ENCODE measurements around the gene GGACT. TPM values are rescaled to one million over a fixed set of nuclear protein-coding genes. Genes with fewer than 3 reads are reported as not detected.
A peak's percentile ranks its signal among the peaks of the same experiment; 100 is the strongest.

GGACT gene
- total RNA-seq, 1 donor from 2014 or later = 4.7 TPM

GRCh38 chr13:100634696-100635095, 46.1 kb upstream of the GGACT start:
- TF ChIP-seq POLR2A (IDR thresholded peaks at IDR 0.05) (no peak), POLR2AphosphoS5 (IDR thresholded peaks at IDR 0.05; ENCODE audit: insufficient read depth in 1 of 2, low read depth in 1 of 2) (no peak)
- TF ChIP-seq, protein P1, sequence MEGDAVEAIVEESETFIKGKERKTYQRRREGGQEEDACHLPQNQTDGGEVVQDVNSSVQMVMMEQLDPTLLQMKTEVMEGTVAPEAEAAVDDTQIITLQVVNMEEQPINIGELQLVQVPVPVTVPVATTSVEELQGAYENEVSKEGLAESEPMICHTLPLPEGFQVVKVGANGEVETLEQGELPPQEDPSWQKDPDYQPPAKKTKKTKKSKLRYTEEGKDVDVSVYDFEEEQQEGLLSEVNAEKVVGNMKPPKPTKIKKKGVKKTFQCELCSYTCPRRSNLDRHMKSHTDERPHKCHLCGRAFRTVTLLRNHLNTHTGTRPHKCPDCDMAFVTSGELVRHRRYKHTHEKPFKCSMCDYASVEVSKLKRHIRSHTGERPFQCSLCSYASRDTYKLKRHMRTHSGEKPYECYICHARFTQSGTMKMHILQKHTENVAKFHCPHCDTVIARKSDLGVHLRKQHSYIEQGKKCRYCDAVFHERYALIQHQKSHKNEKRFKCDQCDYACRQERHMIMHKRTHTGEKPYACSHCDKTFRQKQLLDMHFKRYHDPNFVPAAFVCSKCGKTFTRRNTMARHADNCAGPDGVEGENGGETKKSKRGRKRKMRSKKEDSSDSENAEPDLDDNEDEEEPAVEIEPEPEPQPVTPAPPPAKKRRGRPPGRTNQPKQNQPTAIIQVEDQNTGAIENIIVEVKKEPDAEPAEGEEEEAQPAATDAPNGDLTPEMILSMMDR (IDR thresholded peaks at IDR 0.05) = no peak
- Histone ChIP-seq H3K4me3 (no peak overlapping the region), H3K27me3 (no peaks in the 10 kb centered on the region), H3K27ac (no peak overlapping the region), H3K9me3 (no peaks in the 10 kb centered on the region), H3K4me1 (no peaks in the 10 kb centered on the region), H3K36me3 (peaks cover 0 to 35% of the 10 kb centered on the region in 2 donors)
- intact Hi-C loops (cut with DNase I) = no loop called here
- DNase-seq (ENCODE audit: extremely low spot score in 2 of 2) = no peak

DNA sequence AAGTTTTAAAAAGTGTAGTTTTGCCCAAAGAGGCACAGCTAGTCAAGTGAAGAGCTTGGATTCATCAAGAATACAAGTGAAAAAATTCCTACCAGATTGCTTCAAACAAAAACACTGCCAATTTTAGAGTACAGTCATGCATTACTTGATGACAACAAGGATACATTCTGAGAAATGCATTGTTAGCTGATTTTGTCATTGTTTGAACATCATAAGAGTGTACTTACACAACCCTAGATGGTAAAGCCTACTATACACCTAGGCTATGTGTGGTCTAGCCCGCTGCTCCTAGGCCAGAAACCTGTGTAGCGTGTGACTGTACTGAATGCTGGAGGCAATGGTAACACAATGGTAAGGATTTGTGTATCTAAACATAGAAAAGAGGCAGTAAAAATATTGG, 44.9 kb upstream of the GGACT start:
- Histone ChIP-seq H3K27ac (no peak overlapping the region), H3K27me3 (no peaks in the 10 kb centered on the region), H3K4me1 (no peaks in the 10 kb centered on the region), H3K4me3 (no peak overlapping the region), H3K9me3 (no peaks in the 10 kb centered on the region), H3K36me3 (peaks cover 0 to 30% of the 10 kb centered on the region in 2 donors)
- DNase-seq (ENCODE audit: extremely low spot score in 2 of 2) = no peak
- intact Hi-C loops (cut with DNase I) = no loop called here
- TF ChIP-seq, protein P1 (IDR thresholded peaks at IDR 0.05) = no peak
- peak in 1 of 2 donors; percentile 33 for TF ChIP-seq POLR2AphosphoS5 (IDR thresholded peaks at IDR 0.05; ENCODE audit: insufficient read depth in 1 of 2, low read depth in 1 of 2)

DNA sequence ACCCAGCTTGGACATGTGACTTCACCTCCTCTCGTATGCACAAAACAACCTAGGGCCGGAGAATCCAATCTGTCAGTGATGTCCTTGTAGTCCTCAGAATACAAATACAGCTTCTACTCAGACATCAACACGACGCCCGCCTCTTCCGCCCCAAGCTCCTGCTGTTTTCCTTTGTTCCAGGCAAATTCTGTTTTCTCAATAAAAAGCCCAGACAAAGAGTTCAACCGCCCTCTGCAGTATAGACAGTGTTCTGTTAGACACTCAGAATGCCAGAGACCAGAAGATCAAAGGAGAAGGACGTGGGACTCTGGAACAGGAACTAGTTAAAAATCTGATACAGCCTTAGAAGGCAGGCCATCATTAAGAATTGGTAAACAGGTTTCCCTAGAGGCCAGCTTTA, 42.0 kb upstream of the GGACT start:
- H3K36me3 ChIP-seq = peaks cover 0 to 21% of the 10 kb centered on the region in 2 donors
- no peak for TF ChIP-seq POLR2A (IDR thresholded peaks at IDR 0.05)
- TF ChIP-seq POLR2AphosphoS5 (IDR thresholded peaks at IDR 0.05; ENCODE audit: insufficient read depth in 1 of 2, low read depth in 1 of 2) = no peak
- TF ChIP-seq, protein P1 (IDR thresholded peaks at IDR 0.05) = no peak
- intact Hi-C loops (cut with DNase I) = no loop called here

GRCh38 chr13:100627120-100627519, 38.5 kb upstream of the GGACT start:
- intact Hi-C loops (cut with DNase I) = no loop called here
- Histone ChIP-seq H3K9me3 (no peaks in the 10 kb centered on the region), H3K4me1 (no peaks in the 10 kb centered on the region), H3K36me3 (peaks cover 0 to 15% of the 10 kb centered on the region in 2 donors), H3K27ac (no peak overlapping the region), H3K4me3 (no peak overlapping the region), H3K27me3 (no peaks in the 10 kb centered on the region)
- no peak for DNase-seq (ENCODE audit: extremely low spot score in 2 of 2)
- TF ChIP-seq POLR2AphosphoS5 (IDR thresholded peaks at IDR 0.05; ENCODE audit: insufficient read depth in 1 of 2, low read depth in 1 of 2) (no peak), POLR2A (IDR thresholded peaks at IDR 0.05) (no peak)
- TF ChIP-seq, protein P1 (IDR thresholded peaks at IDR 0.05) = no peak

More for the DNA sequence above, 42.0 kb upstream of the GGACT start:
- H3K4me3 ChIP-seq = no peak overlapping the region
- no peaks in the 10 kb centered on the region for H3K4me1 ChIP-seq
- no peak for DNase-seq (ENCODE audit: extremely low spot score in 2 of 2)
- no peaks in the 10 kb centered on the region for H3K9me3 ChIP-seq
- H3K27ac ChIP-seq = no peak overlapping the region
- no peaks in the 10 kb centered on the region for H3K27me3 ChIP-seq

GRCh38 chr13:100625447-100625846, 36.9 kb upstream of the GGACT start:
- DNase-seq (ENCODE audit: extremely low spot score in 2 of 2) = no peak
- no peaks in the 10 kb centered on the region for H3K9me3 ChIP-seq
- H3K4me1 ChIP-seq = no peaks in the 10 kb centered on the region
- H3K27me3 ChIP-seq = no peaks in the 10 kb centered on the region
- no peak for TF ChIP-seq POLR2A (IDR thresholded peaks at IDR 0.05)
- TF ChIP-seq POLR2AphosphoS5 (IDR thresholded peaks at IDR 0.05; ENCODE audit: insufficient read depth in 1 of 2, low read depth in 1 of 2) = no peak
- TF ChIP-seq, protein P1 (IDR thresholded peaks at IDR 0.05) = no peak
- H3K4me3 ChIP-seq = no peak overlapping the region
- intact Hi-C loops (cut with DNase I) = no loop called here
- no peak overlapping the region for H3K27ac ChIP-seq
- H3K36me3 ChIP-seq = peaks cover 0 to 24% of the 10 kb centered on the region in 2 donors

All from vagina (tissue), 2 donors.